DLD1 (cell line): ENCODE results near the gene DNAJC5G.
"Not testable (repeated sequence)": the region's sequence is repeated elsewhere in the genome, so short reads cannot be mapped to it uniquely, and the experiment has no call there.

Experiments used
- in situ Hi-C: cut with HindIII; loops from 2 replicates; pipeline ENCODE4 v1.10.0; 2017; ENCODE audit warnings: low sequenced_read_pairs

DNAJC5G gene

GRCh38 chr2:27306573-27307286 is 31.5 kb downstream of the DNAJC5G start:
- in situ Hi-C loops, result no loop called here

GRCh38 chr2:27307287-27307544 is 32.0 kb downstream of the DNAJC5G start:
- in situ Hi-C loops, result no loop called here

- in situ Hi-C loops, result no loop called here
These were observed 32.5 kb downstream of the DNAJC5G start for GRCh38 chr2:27307545-27308358.

GRCh38 chr2:27308359-27308881 is 33.2 kb downstream of the DNAJC5G start, which contains the start of gene UCN:
TSS of gene UCN (minus strand) at chr2:27308445. CDS start at chr2:27307895, 550 bp downstream.
- in situ Hi-C loops, result no loop called here

GRCh38 chr2:27309651-27310050 is 34.4 kb downstream of the DNAJC5G start:
- in situ Hi-C loops, result no loop called here

- in situ Hi-C loops, result no loop called here
These were observed 36.9 kb downstream of the DNAJC5G start for GRCh38 chr2:27312152-27312551.

- in situ Hi-C loops, result no loop called here
These were observed 38.8 kb downstream of the DNAJC5G start for GRCh38 chr2:27313882-27314645.

- in situ Hi-C loops, result no loop called here
These were observed 39.5 kb downstream of the DNAJC5G start for GRCh38 chr2:27314709-27315108.

GRCh38 chr2:27315122-27315521 is 39.9 kb downstream of the DNAJC5G start:
- in situ Hi-C loops, result no loop called here

- in situ Hi-C loops, result no loop called here
These were observed 41.6 kb downstream of the DNAJC5G start for GRCh38 chr2:27316655-27317412.

- in situ Hi-C loops, result not testable (repeated sequence)
These were observed 44.6 kb downstream of the DNAJC5G start for GRCh38 chr2:27319839-27320238.

GRCh38 chr2:27320958-27321543 is 45.8 kb downstream of the DNAJC5G start:
- in situ Hi-C loops, result no loop called here

- in situ Hi-C loops, result no loop called here
These were observed 47.1 kb downstream of the DNAJC5G start for GRCh38 chr2:27322301-27322765.

- in situ Hi-C loops, result no loop called here
These were observed 47.7 kb downstream of the DNAJC5G start, which contains the start of gene MPV17 for GRCh38 chr2:27322766-27323595. TSS of gene MPV17 (minus strand) at chr2:27323097. CDS start at chr2:27322517, 580 bp downstream.

- in situ Hi-C loops, result no loop called here
These were observed 48.5 kb downstream of the DNAJC5G start for GRCh38 chr2:27323596-27324285.

- in situ Hi-C loops, result no loop called here
These were observed 49.5 kb downstream of the DNAJC5G start for GRCh38 chr2:27324720-27325119.
